HFFc6 (cell line): Measurements from ENCODE around the gene IMP3. TPM values are rescaled to one million over a fixed set of nuclear protein-coding genes. Genes with fewer than 3 reads are reported as not detected.

Experiments used
- DNase-seq: peaks from one replicate; pipeline ENCODE4 v3.0.0-alpha.2; 2018
- H3K27ac Mint-ChIP-seq: 2 replicates; pipeline ENCODE4 v1.8.0; 2020; ENCODE audit warnings: mild to moderate bottlenecking, mixed read lengths
- H3K27me3 Mint-ChIP-seq: 2 replicates; pipeline ENCODE4 v1.8.0; 2021; ENCODE audit warnings: mild to moderate bottlenecking, moderate library complexity, mixed read lengths; ENCODE audit not compliant: insufficient read depth
- H3K36me3 Mint-ChIP-seq: 2 replicates; pipeline ENCODE4 v1.8.0; 2021; ENCODE audit warnings: low read depth, mixed read lengths
- H3K4me1 Mint-ChIP-seq: 2 replicates; pipeline ENCODE4 v1.8.0; 2020; ENCODE audit warnings: low read depth, mixed read lengths
- H3K4me3 Mint-ChIP-seq: 2 replicates; pipeline ENCODE4 v1.8.0; 2020; ENCODE audit warnings: mild to moderate bottlenecking, moderate library complexity, mixed read lengths
- H3K9me3 Mint-ChIP-seq: 2 replicates; pipeline ENCODE4 v1.8.0; 2020; ENCODE audit warnings: mild to moderate bottlenecking, mixed read lengths
- CTCF ChIP-seq: fragments of 200-600 bp; sonication (generic); IDR thresholded peaks from 2 replicates; pipeline ENCODE4 v1.5.0; 2021; ENCODE audit warnings: antibody characterized with exemption, mild to moderate bottlenecking
- total RNA-seq, 6 experiments: library from RNA; stranded (reverse); fragmentation: NEBNext Ultra II Directional; extraction: Animal tissue kit (Norgen Biotek cat#: 25700); gene quantifications; 2 replicates in 1 of 6; 3 replicates in 5 of 6; pipeline ENCODE4 v1.2.3, GENCODE V29; 2021

IMP3 gene
- total RNA-seq, 6 experiments from 2014 or later: 55.1 to 62.9 (median 58.7) TPM

- Mint-ChIP-seq H3K27ac (peak overlapping the region; percentile 100), H3K4me1 (peaks cover 48% of the 10 kb centered on the region), H3K4me3 (peak overlapping the region; percentile 79), H3K9me3 (0 out of 2 replicates have a peak, but pooled peaks cover 4% of the 10 kb centered on the region), H3K36me3 (peaks cover 15% of the 10 kb centered on the region), H3K27me3 (peaks cover 5% of the 10 kb centered on the region)
- peak; percentile 94 for DNase-seq
- no peak for TF ChIP-seq CTCF
Observed at GRCh38 chr15:75661100-75661755, 21.2 kb upstream of the IMP3 start.

- H3K9me3 Mint-ChIP-seq: no peaks in the 10 kb centered on the region
- peaks cover 42% of the 10 kb centered on the region for H3K4me1 Mint-ChIP-seq
- DNase-seq: no peak
- peaks cover 5% of the 10 kb centered on the region for H3K27me3 Mint-ChIP-seq
- H3K27ac Mint-ChIP-seq: peak overlapping the region; percentile 100
- H3K36me3 Mint-ChIP-seq: peaks cover 10% of the 10 kb centered on the region
- TF ChIP-seq CTCF: no peak
- H3K4me3 Mint-ChIP-seq: peak overlapping the region; percentile 5; the same call in 1 of the 2 replicates
Observed at GRCh38 chr15:75659928-75660645, 20.1 kb upstream of the IMP3 start.

GRCh38 chr15:75659141-75659771, 19.2 kb upstream of the IMP3 start:
- peaks cover 49% of the 10 kb centered on the region for H3K4me1 Mint-ChIP-seq
- DNase-seq: no peak
- peak overlapping the region; percentile 100 for H3K27ac Mint-ChIP-seq
- H3K9me3 Mint-ChIP-seq: no peaks in the 10 kb centered on the region
- peaks cover 10% of the 10 kb centered on the region for H3K36me3 Mint-ChIP-seq
- no peak for TF ChIP-seq CTCF
- peaks cover 5% of the 10 kb centered on the region for H3K27me3 Mint-ChIP-seq
- no peak overlapping the region; the same call in 1 of the 2 replicates for H3K4me3 Mint-ChIP-seq

- Mint-ChIP-seq H3K4me3 (no peak overlapping the region), H3K9me3 (no peaks in the 10 kb centered on the region), H3K36me3 (peaks cover 10% of the 10 kb centered on the region), H3K27me3 (peaks cover 3% of the 10 kb centered on the region), H3K27ac (no peak overlapping the region), H3K4me1 (peaks cover 61% of the 10 kb centered on the region)
- no peak for DNase-seq
- no peak for TF ChIP-seq CTCF
Observed at GRCh38 chr15:75656813-75657212, 16.8 kb upstream of the IMP3 start.

GRCh38 chr15:75656331-75656730, 16.3 kb upstream of the IMP3 start:
- H3K9me3 Mint-ChIP-seq: no peaks in the 10 kb centered on the region
- peaks cover 61% of the 10 kb centered on the region for H3K4me1 Mint-ChIP-seq
- peaks cover 3% of the 10 kb centered on the region for H3K27me3 Mint-ChIP-seq
- H3K27ac Mint-ChIP-seq: no peak overlapping the region
- TF ChIP-seq CTCF: no peak
- H3K4me3 Mint-ChIP-seq: no peak overlapping the region
- H3K36me3 Mint-ChIP-seq: peaks cover 12% of the 10 kb centered on the region
- DNase-seq: no peak
